Activated naive CD8-positive, alpha-beta T cell treated with anti-CD3 and anti-CD28 coated beads, Interleukin-2, amount 50 U/mL, for 16 hours (primary cell): ENCODE measurements around the gene ZER1.
"Not testable (repeated sequence)": the region's sequence is repeated elsewhere in the genome, so short reads cannot be mapped to it uniquely, and the experiment has no call there.

ENCODE experiments used
- DNase-seq: peaks from one replicate; pipeline ENCODE4 v3.0.0-alpha.2; 2020; ENCODE audit warnings: low read depth, low spot score

The ZER1 gene

GRCh38 chr9:128771745-128772519 is at the start of gene ZER1:
TSS of gene ZER1 (minus strand) at chr9:128771927. CDS start at chr9:128755565, 16,362 bp downstream.
- peak; percentile 87 for DNase-seq

GRCh38 chr9:128820665-128821583 is 49.2 kb upstream of the ZER1 start:
- DNase-seq, result no peak

GRCh38 chr9:128819716-128820664 is 48.3 kb upstream of the ZER1 start:
- DNase-seq, result no peak

GRCh38 chr9:128818839-128819715 is 47.4 kb upstream of the ZER1 start:
- peak; percentile 9 for DNase-seq

GRCh38 chr9:128818099-128818838 is 46.5 kb upstream of the ZER1 start, which contains the start of gene ENDOG:
TSS of gene ENDOG (plus strand) at chr9:128818500. CDS start at chr9:128818685, 185 bp downstream.
- peak; percentile 96 for DNase-seq

- DNase-seq, result no peak
Observed at GRCh38 chr9:128810873-128811272, 39.1 kb upstream of the ZER1 start.

GRCh38 chr9:128809831-128810230 is 38.1 kb upstream of the ZER1 start:
- DNase-seq, result no peak

- DNase-seq, result no peak
Observed at GRCh38 chr9:128809036-128809599, 37.4 kb upstream of the ZER1 start.

- DNase-seq, result no peak
Observed at GRCh38 chr9:128808543-128808942, 36.8 kb upstream of the ZER1 start.

GRCh38 chr9:128807827-128808226 is 36.1 kb upstream of the ZER1 start:
- DNase-seq, result no peak

- no peak for DNase-seq
Observed at GRCh38 chr9:128805661-128806060, 33.9 kb upstream of the ZER1 start.

GRCh38 chr9:128802482-128802881 is 30.8 kb upstream of the ZER1 start:
- DNase-seq, result no peak

GRCh38 chr9:128800061-128800460 is 28.3 kb upstream of the ZER1 start:
- DNase-seq, result no peak

GRCh38 chr9:128798896-128799295 is 27.2 kb upstream of the ZER1 start:
- no peak for DNase-seq

GRCh38 chr9:128794961-128795360 is 23.2 kb upstream of the ZER1 start:
- not testable (repeated sequence) for DNase-seq

GRCh38 chr9:128792978-128793686 is 21.4 kb upstream of the ZER1 start:
- DNase-seq, result no peak

- no peak for DNase-seq
Observed at GRCh38 chr9:128792134-128792533, 20.4 kb upstream of the ZER1 start.

GRCh38 chr9:128790536-128790935 is 18.8 kb upstream of the ZER1 start:
- no peak for DNase-seq

- no peak for DNase-seq
Observed at GRCh38 chr9:128788445-128788844, 16.7 kb upstream of the ZER1 start.
